Loucy (cell line): ENCODE measurements around the gene C1orf174.

Source experiments
- H2AFZ ChIP-seq: fragments of 200-600 bp; sonication (generic); 2 replicates; pipeline ENCODE4 v1.6.0; 2016; ENCODE audit warnings: antibody characterized with exemption, mild to moderate bottlenecking, low read length, moderate library complexity
- H3F3A ChIP-seq: fragments of 200-600 bp; 2 replicates; pipeline ENCODE4 v1.6.0; 2016; ENCODE audit warnings: antibody characterized with exemption, low read depth, mild to moderate bottlenecking
- H3K27me3 ChIP-seq: fragments of 200-600 bp; sonication (generic); 2 replicates; pipeline ENCODE4 v1.6.1; 2014; ENCODE audit warnings: low read length, mild to moderate bottlenecking; ENCODE audit not compliant: insufficient read depth, poor library complexity, severe bottlenecking
- H3K36me3 ChIP-seq: fragments of 200-600 bp; sonication (generic); 2 replicates; pipeline ENCODE4 v1.6.1; 2016; ENCODE audit warnings: low read length; ENCODE audit not compliant: insufficient read depth
- H3K4me1 ChIP-seq: fragments of 200-600 bp; sonication (generic); 2 replicates; pipeline ENCODE4 v1.5.1; 2014; ENCODE audit warnings: low read length, mild to moderate bottlenecking; ENCODE audit not compliant: insufficient read depth, poor library complexity, severe bottlenecking
- H3K4me2 ChIP-seq: fragments of 200-600 bp; sonication (generic); 2 replicates; pipeline ENCODE4 v1.6.0; 2014; ENCODE audit warnings: antibody characterized with exemption, low read length, low read depth, mild to moderate bottlenecking; ENCODE audit not compliant: poor library complexity, severe bottlenecking
- H3K4me3 ChIP-seq: fragments of 200-600 bp; sonication (generic); 2 replicates; pipeline ENCODE4 v1.5.1; 2014; ENCODE audit warnings: low read length, mild to moderate bottlenecking, mixed read lengths; ENCODE audit not compliant: poor library complexity, severe bottlenecking
- H3K79me2 ChIP-seq: fragments of 200-600 bp; sonication (generic); 2 replicates; pipeline ENCODE4 v1.6.1; 2014; ENCODE audit warnings: low read length; ENCODE audit not compliant: insufficient read depth
- H3K9ac ChIP-seq: fragments of 200-600 bp; sonication (generic); 2 replicates; pipeline ENCODE4 v1.6.0; 2014; ENCODE audit warnings: mild to moderate bottlenecking, low read depth, low read length, moderate library complexity; ENCODE audit not compliant: poor library complexity, severe bottlenecking
- H3K9me2 ChIP-seq: fragments of 200-600 bp; sonication (generic); replicated peaks from 2 replicates; pipeline ENCODE4 v1.6.1; 2016; ENCODE audit warnings: low read depth, low read length, mixed read lengths
- H3K9me3 ChIP-seq: fragments of 200-600 bp; sonication (generic); 2 replicates; pipeline ENCODE4 v1.6.1; 2014; ENCODE audit warnings: mild to moderate bottlenecking, antibody characterized with exemption, low read length, low read depth; ENCODE audit not compliant: insufficient read depth
- H4K20me1 ChIP-seq: fragments of 200-600 bp; sonication (generic); 2 replicates; pipeline ENCODE4 v1.6.0; 2014; ENCODE audit warnings: antibody characterized with exemption, low read length, mild to moderate bottlenecking; ENCODE audit not compliant: insufficient read depth, poor library complexity, severe bottlenecking
- EZH2phosphoT487 ChIP-seq: fragments of 200-600 bp; IDR thresholded peaks from 2 replicates; pipeline ENCODE4 v1.6.1; 2018; ENCODE audit warnings: antibody characterized with exemption, mild to moderate bottlenecking, moderate library complexity, borderline replicate concordance
- TF ChIP-seq, protein P1 (sequence below): fragments of 200-600 bp; sonication (generic); conservative IDR thresholded peaks from 2 replicates; pipeline ENCODE4 v1.5.1; 2014; ENCODE audit warnings: mild to moderate bottlenecking, antibody characterized with exemption, low read length

Gene C1orf174

DNA sequence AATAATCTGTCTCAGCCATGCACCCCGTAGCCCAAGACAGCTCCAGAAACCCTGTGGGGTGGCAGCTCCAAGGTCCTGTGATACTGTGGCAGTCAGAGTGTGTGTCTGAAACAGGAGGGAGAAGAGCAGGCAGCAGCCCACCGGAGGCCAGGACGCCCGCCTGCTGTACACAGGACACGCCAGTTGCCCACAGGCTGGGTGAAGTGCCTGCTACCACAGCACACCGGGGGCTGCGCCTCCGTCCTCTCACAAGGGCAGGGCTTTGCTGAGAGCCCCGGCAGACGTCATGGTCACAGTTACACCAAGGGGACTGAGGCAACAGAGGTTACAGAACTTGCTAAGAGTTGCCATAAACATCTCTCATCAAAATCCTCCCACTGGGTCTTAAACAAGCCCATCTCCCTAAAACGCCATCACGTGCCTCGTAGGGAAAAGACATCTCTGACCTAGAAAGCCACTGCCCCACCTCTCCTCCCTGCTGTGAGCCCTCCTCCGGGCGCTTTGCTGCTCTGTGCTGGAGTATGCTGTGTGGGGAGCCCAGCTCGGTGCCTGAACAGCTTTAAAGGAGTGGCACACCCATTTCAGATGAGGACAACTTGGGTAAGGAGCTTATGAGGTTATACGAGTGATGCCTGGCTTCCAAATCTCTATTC, 5.3 kb downstream of the C1orf174 start:
- Histone ChIP-seq H3K4me1 (peaks cover 27% of the 10 kb centered on the region), H3K79me2 (peaks cover 71% of the 10 kb centered on the region)

DNA sequence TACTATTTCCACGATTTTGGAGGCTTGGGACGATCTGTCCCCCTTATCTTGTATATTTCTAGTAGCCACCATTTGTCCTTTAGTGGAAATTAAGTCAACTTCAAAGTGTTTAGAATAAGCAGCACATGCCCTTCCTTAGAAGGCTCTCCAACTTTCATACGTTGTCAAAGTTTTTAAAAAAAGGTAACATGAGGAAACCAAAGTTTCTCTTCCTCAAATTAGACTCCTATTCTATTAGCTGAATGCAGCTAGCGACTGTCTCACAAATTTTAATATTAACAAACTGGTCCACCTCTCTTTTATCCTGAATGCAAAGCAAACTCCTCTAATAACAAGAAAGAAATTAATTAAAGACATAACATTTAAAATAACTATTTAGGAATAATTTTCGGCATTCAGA, 6.9 kb downstream of the C1orf174 start:
- peaks cover 19% of the 10 kb centered on the region for H4K20me1 ChIP-seq
- H3K79me2 ChIP-seq, result peaks cover 56% of the 10 kb centered on the region

More for the DNA sequence above, 5.3 kb downstream of the C1orf174 start:
- Histone ChIP-seq H3K4me3 (no peak overlapping the region), H3K9me3 (no peaks in the 10 kb centered on the region), H2AFZ (no peak overlapping the region), H3K9ac (no peak overlapping the region), H4K20me1 (peaks cover 28% of the 10 kb centered on the region), H3K4me2 (no peak overlapping the region), H3K27me3 (no peaks in the 10 kb centered on the region), H3K36me3 (peaks cover 20% of the 10 kb centered on the region; the same call in 1 of the 2 replicates), H3K9me2 (no peaks in the 10 kb centered on the region), H3F3A (no peaks in the 10 kb centered on the region)
- TF ChIP-seq, protein P1, sequence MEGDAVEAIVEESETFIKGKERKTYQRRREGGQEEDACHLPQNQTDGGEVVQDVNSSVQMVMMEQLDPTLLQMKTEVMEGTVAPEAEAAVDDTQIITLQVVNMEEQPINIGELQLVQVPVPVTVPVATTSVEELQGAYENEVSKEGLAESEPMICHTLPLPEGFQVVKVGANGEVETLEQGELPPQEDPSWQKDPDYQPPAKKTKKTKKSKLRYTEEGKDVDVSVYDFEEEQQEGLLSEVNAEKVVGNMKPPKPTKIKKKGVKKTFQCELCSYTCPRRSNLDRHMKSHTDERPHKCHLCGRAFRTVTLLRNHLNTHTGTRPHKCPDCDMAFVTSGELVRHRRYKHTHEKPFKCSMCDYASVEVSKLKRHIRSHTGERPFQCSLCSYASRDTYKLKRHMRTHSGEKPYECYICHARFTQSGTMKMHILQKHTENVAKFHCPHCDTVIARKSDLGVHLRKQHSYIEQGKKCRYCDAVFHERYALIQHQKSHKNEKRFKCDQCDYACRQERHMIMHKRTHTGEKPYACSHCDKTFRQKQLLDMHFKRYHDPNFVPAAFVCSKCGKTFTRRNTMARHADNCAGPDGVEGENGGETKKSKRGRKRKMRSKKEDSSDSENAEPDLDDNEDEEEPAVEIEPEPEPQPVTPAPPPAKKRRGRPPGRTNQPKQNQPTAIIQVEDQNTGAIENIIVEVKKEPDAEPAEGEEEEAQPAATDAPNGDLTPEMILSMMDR, result no peak
- TF ChIP-seq EZH2phosphoT487, result no peak

DNA sequence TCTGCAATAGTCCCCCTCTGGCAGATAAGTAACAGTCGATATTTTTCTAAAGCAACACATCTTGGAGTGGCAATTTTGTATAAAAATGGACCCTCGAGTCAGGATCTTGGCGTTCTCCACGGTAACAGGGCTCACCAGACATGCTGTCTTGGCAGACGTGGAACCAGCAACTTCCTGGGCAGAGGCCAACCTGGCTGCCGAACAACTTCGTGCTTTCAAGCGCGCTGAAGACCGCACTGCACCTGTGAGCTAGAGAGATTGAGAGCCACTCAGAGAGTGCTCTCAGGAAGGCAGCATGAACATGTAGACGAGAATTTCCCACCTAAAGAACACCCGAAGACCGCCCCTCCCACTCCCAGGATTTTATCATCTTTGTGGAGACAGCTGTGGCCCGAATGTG, 7.3 kb downstream of the C1orf174 start:
- H2AFZ ChIP-seq, result no peak overlapping the region
- H3K4me1 ChIP-seq, result peaks cover 19% of the 10 kb centered on the region
- H3K27me3 ChIP-seq, result no peaks in the 10 kb centered on the region
- peaks cover 51% of the 10 kb centered on the region for H3K79me2 ChIP-seq
- no peak for TF ChIP-seq EZH2phosphoT487
- TF ChIP-seq, protein P1, result no peak
- H3K9ac ChIP-seq, result no peak overlapping the region
- no peaks in the 10 kb centered on the region for H3K9me2 ChIP-seq
- peaks cover 36% of the 10 kb centered on the region; the same call in 1 of the 2 replicates for H3K36me3 ChIP-seq
- H3F3A ChIP-seq, result no peaks in the 10 kb centered on the region
- no peak overlapping the region for H3K4me2 ChIP-seq
- H3K9me3 ChIP-seq, result no peaks in the 10 kb centered on the region
- H4K20me1 ChIP-seq, result peaks cover 19% of the 10 kb centered on the region
- no peak overlapping the region for H3K4me3 ChIP-seq

More for the DNA sequence above, 6.9 kb downstream of the C1orf174 start:
- no peaks in the 10 kb centered on the region for H3F3A ChIP-seq
- no peaks in the 10 kb centered on the region for H3K9me3 ChIP-seq
- no peak for TF ChIP-seq EZH2phosphoT487
- TF ChIP-seq, protein P1, result no peak
- H2AFZ ChIP-seq, result no peak overlapping the region
- no peak overlapping the region for H3K4me2 ChIP-seq
- H3K4me1 ChIP-seq, result peaks cover 19% of the 10 kb centered on the region
- peaks cover 32% of the 10 kb centered on the region; the same call in 1 of the 2 replicates for H3K36me3 ChIP-seq
- no peak overlapping the region for H3K9ac ChIP-seq
- H3K9me2 ChIP-seq, result no peaks in the 10 kb centered on the region
- no peak overlapping the region for H3K4me3 ChIP-seq
- no peaks in the 10 kb centered on the region for H3K27me3 ChIP-seq
